ELF-1 (cell line): ENCODE data around the gene BFSP2.
"Not testable (repeated sequence)": the region's sequence is repeated elsewhere in the genome, so short reads cannot be mapped to it uniquely, and the experiment has no call there.

Experiments used
- DNase-seq: peaks from one replicate; pipeline ENCODE4 v3.0.0-alpha.2; 2016; ENCODE audit warnings: low read depth, low spot score

The BFSP2 gene

DNA sequence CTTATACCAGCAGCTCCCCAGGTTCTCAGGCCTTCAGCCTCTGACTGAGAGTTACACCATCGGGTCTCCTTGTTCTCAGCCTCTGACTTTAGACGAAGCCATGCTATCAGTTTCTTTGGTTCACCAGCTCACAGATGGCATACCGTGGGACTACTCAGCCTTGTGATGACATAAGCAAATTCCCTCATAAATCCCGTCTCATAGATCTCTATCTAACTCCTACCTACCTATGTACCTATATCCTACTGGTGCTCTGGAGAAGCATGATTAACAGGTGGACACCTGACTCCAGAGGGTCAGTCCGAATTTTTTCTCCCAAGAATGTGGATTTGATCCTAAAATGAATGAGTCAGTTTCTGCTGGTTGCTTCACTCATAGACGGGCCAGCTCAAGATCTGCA lies 114.6 kb downstream of the BFSP2 start:
- DNase-seq = no peak

DNA sequence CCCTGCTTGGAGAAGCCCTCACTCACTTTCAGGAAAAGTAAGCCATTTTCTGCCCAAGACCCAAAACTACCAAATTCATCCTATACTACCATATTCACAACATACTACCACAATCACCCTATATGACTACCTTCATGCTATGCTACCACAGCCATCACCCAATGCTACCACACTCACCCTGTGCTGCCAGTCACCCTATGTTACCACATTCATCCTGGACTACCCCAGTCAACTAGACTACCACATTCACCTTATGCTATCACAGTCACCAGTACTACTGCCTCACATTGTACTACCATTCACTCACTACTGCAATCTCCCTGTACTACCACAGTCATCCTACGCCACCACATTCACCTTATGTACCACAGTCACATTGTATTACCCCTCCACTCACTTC lies 115.3 kb downstream of the BFSP2 start:
- DNase-seq = no peak

DNA sequence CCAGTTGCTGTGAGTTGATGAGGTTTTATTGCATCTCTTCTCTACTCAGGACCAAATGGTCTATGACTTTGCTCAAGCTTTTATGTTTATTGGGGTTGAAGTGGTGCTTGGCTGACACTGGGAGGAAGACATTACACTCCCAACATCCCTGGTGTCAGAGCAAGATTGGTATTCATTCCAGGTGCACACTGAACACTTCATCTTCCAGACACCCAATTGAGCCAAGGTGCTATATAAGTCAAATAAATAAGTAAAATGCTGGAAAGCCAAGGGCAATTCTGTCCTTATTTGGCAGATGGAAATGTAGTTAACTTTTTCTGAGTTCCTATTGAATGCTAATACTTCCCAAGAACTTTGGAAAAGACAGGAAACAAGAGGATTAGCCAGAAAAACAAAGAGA lies 120.4 kb downstream of the BFSP2 start:
- no peak for DNase-seq

DNA sequence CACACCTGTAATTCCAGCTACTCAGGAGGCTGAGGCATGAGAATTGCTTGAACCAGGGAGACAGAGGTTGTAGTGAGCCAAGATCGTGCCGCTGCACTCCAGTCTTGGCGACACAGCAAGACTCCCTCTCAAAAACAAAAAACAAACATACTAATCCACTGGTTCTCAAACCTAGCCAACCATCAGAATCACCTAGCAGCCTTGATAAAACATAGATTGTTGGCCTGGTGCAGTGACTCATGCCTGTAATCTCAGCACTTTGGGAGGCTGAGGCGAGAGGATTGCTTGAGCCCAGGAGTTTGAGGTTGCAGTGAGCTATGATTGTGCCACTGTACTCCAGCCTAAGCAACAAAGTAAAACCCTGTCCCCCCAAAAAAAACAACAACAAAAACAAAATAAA lies 121.1 kb downstream of the BFSP2 start:
- not testable (repeated sequence) for DNase-seq

DNA sequence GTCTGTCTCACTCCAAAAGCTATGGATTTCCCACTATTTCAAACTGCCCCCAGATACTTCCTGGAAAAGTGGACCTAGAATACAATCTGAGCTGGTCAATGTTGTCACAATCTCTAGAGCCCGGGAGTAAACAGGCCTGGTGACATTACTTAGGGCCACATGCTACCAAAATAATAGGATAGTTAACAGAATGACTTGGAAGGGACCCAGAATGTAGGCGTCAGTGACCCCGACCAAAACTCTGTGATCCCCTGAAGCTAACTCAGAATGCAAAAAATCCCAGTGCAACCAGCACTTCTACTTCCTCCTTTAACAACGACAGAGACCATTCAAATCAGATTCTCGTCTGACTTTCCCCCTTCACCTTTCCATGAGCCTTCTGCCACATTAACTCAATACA lies 122.1 kb downstream of the BFSP2 start:
- DNase-seq = no peak

DNA sequence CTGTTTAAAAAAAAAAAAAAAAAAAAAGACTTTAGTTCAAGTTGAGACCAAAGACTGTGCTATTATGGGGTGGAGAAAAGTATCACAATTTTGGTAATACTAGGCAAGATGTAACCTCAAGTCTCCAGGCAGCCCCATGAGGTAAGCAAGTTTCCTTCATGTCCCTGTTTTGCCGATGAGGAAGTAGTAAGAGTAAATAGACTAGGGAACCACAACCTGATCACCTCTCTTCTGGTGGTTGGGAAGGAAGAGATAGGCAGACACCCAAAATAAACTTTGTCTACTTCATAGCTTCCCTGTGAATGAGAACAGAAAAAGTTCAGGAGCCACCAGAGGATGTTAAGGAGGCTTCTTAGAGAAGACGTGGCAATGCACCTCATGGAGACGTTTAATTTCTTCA lies 123.9 kb downstream of the BFSP2 start:
- DNase-seq = not testable (repeated sequence)
